ENCODE data around the gene EVI2A. TPM values are rescaled to one million over a fixed set of nuclear protein-coding genes. Genes with fewer than 3 reads are reported as not detected.
A peak's percentile ranks its signal among the peaks of the same experiment; 100 is the strongest.

Gene EVI2A
- total RNA-seq, 1 donor from 2014 or later = 1.1 TPM

DNA sequence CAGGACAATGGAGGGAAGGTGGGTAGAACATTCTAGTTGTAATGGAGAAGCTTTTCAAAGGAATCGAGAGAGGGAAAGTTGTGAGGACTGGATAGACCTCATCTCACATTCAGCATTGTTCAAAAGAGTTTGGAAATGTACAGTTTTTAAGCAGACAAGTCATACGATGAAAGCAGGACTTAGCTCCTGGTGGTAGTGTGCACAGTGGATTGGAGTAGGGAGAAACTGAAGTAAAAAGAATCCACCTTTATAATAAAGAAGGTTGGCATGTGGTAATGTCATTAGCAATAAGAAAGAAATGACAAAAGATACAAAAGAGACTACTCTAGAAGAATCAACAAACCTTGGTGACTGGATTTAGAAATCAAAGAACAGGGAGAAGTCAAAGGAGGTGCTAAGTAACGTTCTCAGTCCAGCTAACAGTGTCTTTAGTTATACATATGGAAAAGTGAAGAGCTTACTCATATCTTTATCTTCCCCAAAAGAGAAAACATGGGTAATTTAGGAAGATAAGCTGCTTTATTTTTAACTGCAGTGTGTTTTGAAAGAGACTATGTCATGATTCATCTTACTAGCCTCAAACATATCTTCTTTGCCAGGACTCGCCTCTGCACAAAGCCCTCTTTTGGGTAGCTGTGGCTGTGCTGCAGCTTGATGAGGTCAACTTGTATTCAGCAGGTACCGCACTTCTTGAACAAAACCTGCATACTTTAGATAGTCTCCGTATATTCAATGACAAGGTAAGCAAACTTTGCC is 18.7 kb upstream of the EVI2A start:
- H3K27me3 Mint-ChIP-seq (ENCODE audit: low read depth, unreplicated experiment) = no peaks in the 10 kb centered on the region
- H3K79me2 ChIP-seq (ENCODE audit: insufficient read depth, low read length) = no peaks in the 10 kb centered on the region
- peaks cover 14% of the 10 kb centered on the region for H3K4me1 ChIP-seq (ENCODE audit: insufficient read depth, low read length)
- H3K27me3 ChIP-seq (ENCODE audit: insufficient read depth, low read length) = no peaks in the 10 kb centered on the region
- DNase-seq (ENCODE audit: low read depth) (peak; percentile 90), FAIRE-seq (peak; percentile 96)
- H3K9me3 ChIP-seq (ENCODE audit: insufficient read depth, low read depth, low read length) = no peaks in the 10 kb centered on the region
- H3K27ac Mint-ChIP-seq (ENCODE audit: unreplicated experiment) = peak overlapping the region; percentile 14
- no peak overlapping the region for H3K9ac ChIP-seq (ENCODE audit: low read length)
- H4K20me1 ChIP-seq (ENCODE audit: insufficient read depth, low read length) = peaks cover 18% of the 10 kb centered on the region
- TF ChIP-seq EZH2 (IDR thresholded peaks at IDR 0.05; ENCODE audit: insufficient read depth, low read length) (no peak), CTCF (IDR thresholded peaks at IDR 0.05; ENCODE audit: insufficient read depth, low read depth, low read length) (no peak)
- H3K36me3 Mint-ChIP-seq (ENCODE audit: low read depth, unreplicated experiment) = peaks cover 11% of the 10 kb centered on the region
- H3K4me3 ChIP-seq (ENCODE audit: insufficient read depth, low read depth, low read length) = no peak overlapping the region
- peak overlapping the region; percentile 50 for H3K4me2 ChIP-seq (ENCODE audit: low read length)
- peak overlapping the region; percentile 33 for H3K27ac ChIP-seq (ENCODE audit: low read depth, low read length)
- H2AFZ ChIP-seq (ENCODE audit: low read depth, low read length) = no peak overlapping the region
- peaks cover 22% of the 10 kb centered on the region for H3K36me3 ChIP-seq (ENCODE audit: insufficient read depth, low read length)
- H3K9me3 Mint-ChIP-seq (ENCODE audit: unreplicated experiment) = no peaks in the 10 kb centered on the region
- peaks cover 10% of the 10 kb centered on the region for H3K4me1 Mint-ChIP-seq (ENCODE audit: low read depth, unreplicated experiment)
- H3K4me3 Mint-ChIP-seq (ENCODE audit: unreplicated experiment) = peak overlapping the region; percentile 21

GRCh38 chr17:31329221-31329620 is 7.8 kb upstream of the EVI2A start:
- H3K4me1 Mint-ChIP-seq (ENCODE audit: low read depth, unreplicated experiment) = peaks cover 29% of the 10 kb centered on the region

More at GRCh38 chr17:31329221-31329620, 7.8 kb upstream of the EVI2A start:
- Histone ChIP-seq H3K27ac (ENCODE audit: low read depth, low read length) (no peak overlapping the region), H3K36me3 (ENCODE audit: insufficient read depth, low read length) (peaks cover 8% of the 10 kb centered on the region), H3K4me3 (ENCODE audit: insufficient read depth, low read depth, low read length) (no peak overlapping the region), H3K9me3 (ENCODE audit: insufficient read depth, low read depth, low read length) (no peaks in the 10 kb centered on the region), H4K20me1 (ENCODE audit: insufficient read depth, low read length) (peaks cover 8% of the 10 kb centered on the region), H2AFZ (ENCODE audit: low read depth, low read length) (no peak overlapping the region), H3K4me1 (ENCODE audit: insufficient read depth, low read length) (peaks cover 15% of the 10 kb centered on the region), H3K27me3 (ENCODE audit: insufficient read depth, low read length) (no peaks in the 10 kb centered on the region), H3K4me2 (ENCODE audit: low read length) (no peak overlapping the region), H3K79me2 (ENCODE audit: insufficient read depth, low read length) (no peaks in the 10 kb centered on the region), H3K9ac (ENCODE audit: low read length) (no peak overlapping the region)
- Mint-ChIP-seq H3K27me3 (ENCODE audit: low read depth, unreplicated experiment) (no peaks in the 10 kb centered on the region), H3K36me3 (ENCODE audit: low read depth, unreplicated experiment) (peaks cover 6% of the 10 kb centered on the region), H3K9me3 (ENCODE audit: unreplicated experiment) (no peaks in the 10 kb centered on the region), H3K4me3 (ENCODE audit: unreplicated experiment) (no peak overlapping the region), H3K27ac (ENCODE audit: unreplicated experiment) (peak overlapping the region; percentile 75)
- TF ChIP-seq EZH2 (IDR thresholded peaks at IDR 0.05; ENCODE audit: insufficient read depth, low read length) (no peak), CTCF (IDR thresholded peaks at IDR 0.05; ENCODE audit: insufficient read depth, low read depth, low read length) (no peak)
- no peak for FAIRE-seq
- no peak for DNase-seq (ENCODE audit: low read depth)
